ENCODE measurements around the gene LTBP1. TPM values are rescaled to one million over a fixed set of nuclear protein-coding genes. Genes with fewer than 3 reads are reported as not detected.

LTBP1 gene
- total RNA-seq, 1 donor from 2014 or later = 3.9 TPM

DNA sequence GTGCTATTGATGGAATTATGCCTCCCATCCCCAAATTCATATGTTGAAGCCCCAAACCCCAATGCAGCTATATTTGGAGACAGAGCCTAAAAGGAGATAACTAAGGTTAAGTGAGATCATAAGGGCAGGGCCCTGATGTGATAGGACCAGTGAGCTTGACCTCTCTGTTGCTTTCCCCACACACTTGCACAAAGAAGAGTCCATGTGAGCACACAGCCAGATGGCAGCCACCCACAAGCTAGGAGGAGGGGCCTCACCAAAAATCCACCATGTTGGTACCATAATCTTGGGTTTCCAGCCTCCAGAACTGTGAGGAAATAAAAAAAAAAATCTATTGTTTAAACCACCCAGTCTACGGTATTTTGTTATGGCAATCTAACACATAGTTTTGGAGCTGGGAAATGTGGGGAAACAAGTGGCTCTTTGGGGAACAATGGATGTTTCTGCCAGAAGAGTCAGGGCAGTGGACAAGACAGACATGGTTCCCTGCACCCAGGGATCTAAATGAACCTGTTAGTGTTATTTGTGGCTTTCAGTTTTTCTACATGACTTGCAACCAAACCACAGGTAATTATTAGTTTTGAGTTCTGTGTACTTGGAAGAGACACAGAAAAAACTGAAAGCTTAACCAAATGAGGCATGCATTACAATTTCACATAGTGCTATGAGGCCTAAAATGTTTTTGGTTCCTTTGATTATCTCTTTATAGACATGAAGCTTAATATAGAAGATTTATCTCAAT lies 259.1 kb downstream of the LTBP1 start:
- TF ChIP-seq, protein P1, sequence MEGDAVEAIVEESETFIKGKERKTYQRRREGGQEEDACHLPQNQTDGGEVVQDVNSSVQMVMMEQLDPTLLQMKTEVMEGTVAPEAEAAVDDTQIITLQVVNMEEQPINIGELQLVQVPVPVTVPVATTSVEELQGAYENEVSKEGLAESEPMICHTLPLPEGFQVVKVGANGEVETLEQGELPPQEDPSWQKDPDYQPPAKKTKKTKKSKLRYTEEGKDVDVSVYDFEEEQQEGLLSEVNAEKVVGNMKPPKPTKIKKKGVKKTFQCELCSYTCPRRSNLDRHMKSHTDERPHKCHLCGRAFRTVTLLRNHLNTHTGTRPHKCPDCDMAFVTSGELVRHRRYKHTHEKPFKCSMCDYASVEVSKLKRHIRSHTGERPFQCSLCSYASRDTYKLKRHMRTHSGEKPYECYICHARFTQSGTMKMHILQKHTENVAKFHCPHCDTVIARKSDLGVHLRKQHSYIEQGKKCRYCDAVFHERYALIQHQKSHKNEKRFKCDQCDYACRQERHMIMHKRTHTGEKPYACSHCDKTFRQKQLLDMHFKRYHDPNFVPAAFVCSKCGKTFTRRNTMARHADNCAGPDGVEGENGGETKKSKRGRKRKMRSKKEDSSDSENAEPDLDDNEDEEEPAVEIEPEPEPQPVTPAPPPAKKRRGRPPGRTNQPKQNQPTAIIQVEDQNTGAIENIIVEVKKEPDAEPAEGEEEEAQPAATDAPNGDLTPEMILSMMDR (IDR thresholded peaks at IDR 0.05; ENCODE audit: partially characterized antibody, unreplicated experiment) = no peak
- Mint-ChIP-seq H3K4me1 (ENCODE audit: low read depth, unreplicated experiment) (peaks cover 31% of the 10 kb centered on the region), H3K27me3 (ENCODE audit: unreplicated experiment) (no peaks in the 10 kb centered on the region), H3K9me3 (ENCODE audit: unreplicated experiment) (peaks cover 5% of the 10 kb centered on the region), H3K4me3 (ENCODE audit: unreplicated experiment) (no peak overlapping the region), H3K27ac (ENCODE audit: unreplicated experiment) (peak overlapping the region; percentile 62), H3K36me3 (ENCODE audit: unreplicated experiment) (no peaks in the 10 kb centered on the region)
- no peak for DNase-seq

DNA sequence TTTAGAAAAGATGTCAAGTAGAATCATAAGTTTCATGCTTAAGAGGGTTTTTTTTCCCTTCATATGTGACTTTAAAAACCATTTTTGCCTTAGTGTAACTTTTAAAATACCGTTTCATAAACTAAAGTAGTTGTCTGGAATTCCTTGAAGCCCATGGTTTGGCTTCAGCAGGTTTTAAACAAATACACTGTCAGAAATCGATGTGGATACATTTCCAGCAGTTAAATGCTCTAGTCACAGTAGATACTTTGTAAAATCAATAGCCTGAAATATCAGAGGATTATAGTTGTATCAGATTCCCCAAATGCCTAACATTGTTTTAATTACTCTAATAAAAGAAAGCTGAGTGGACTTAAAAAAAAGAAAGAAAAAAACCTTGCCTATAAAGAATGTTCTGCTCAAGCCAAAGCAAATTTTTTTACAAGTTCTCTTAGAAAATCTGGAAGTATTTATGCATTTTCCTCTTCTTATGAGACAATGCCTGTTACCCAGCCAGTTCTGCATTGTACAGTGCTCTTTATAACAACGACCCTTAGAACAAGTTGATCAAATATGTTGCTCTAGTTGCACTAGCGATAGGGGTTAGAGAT lies 260.5 kb downstream of the LTBP1 start:
- DNase-seq = no peak
- Mint-ChIP-seq H3K27me3 (ENCODE audit: unreplicated experiment) (no peaks in the 10 kb centered on the region), H3K4me3 (ENCODE audit: unreplicated experiment) (no peak overlapping the region), H3K27ac (ENCODE audit: unreplicated experiment) (no peak overlapping the region), H3K9me3 (ENCODE audit: unreplicated experiment) (peaks cover 5% of the 10 kb centered on the region), H3K4me1 (ENCODE audit: low read depth, unreplicated experiment) (peaks cover 31% of the 10 kb centered on the region), H3K36me3 (ENCODE audit: unreplicated experiment) (no peaks in the 10 kb centered on the region)
- TF ChIP-seq, protein P1 (IDR thresholded peaks at IDR 0.05; ENCODE audit: partially characterized antibody, unreplicated experiment) = no peak

DNA sequence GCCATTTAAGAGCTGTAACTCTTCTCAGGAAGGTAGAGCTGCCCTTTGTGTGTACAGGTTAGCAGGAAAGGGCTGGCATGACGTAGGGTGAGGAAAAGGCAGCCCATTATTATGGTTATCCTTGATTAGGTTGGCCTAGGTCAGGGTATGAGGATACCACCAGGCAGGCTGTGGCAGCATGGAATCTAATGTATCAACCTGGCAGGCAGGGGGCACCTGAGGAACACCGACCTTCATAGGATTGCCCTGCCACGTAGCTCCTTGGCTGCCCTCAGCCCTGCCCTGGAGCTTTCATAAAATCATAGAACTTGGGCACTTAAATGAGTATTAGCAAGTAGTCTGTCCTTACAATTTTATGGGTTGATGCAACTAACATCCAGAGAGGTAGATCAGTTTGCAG lies 261.6 kb downstream of the LTBP1 start:
- DNase-seq = no peak
- no peak overlapping the region for H3K4me3 Mint-ChIP-seq (ENCODE audit: unreplicated experiment)
- H3K4me1 Mint-ChIP-seq (ENCODE audit: low read depth, unreplicated experiment) = peaks cover 31% of the 10 kb centered on the region
- no peak overlapping the region for H3K27ac Mint-ChIP-seq (ENCODE audit: unreplicated experiment)
- peaks cover 5% of the 10 kb centered on the region for H3K9me3 Mint-ChIP-seq (ENCODE audit: unreplicated experiment)
- no peaks in the 10 kb centered on the region for H3K36me3 Mint-ChIP-seq (ENCODE audit: unreplicated experiment)
- TF ChIP-seq, protein P1 (IDR thresholded peaks at IDR 0.05; ENCODE audit: partially characterized antibody, unreplicated experiment) = no peak
- H3K27me3 Mint-ChIP-seq (ENCODE audit: unreplicated experiment) = peaks cover 1% of the 10 kb centered on the region

DNA sequence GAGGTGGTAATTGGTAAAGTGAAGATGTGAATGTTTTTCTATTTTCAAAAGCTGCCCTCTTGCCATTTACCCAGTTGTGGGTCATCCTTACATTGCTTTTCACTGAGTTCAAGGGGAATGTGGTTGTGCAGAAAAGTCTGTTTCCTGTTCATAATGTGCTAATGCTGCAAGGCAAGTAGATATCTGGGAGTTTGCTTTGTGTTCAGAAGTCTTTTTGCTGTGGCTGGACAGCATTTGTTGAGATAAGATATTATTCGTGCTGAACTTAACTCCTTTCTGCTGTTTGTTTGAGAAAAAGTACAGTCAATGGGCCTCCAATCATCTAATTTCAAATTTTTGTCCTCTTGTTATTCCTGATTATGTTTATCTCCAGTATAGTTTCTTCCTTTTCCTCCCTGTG lies 263.2 kb downstream of the LTBP1 start:
- TF ChIP-seq, protein P1 (IDR thresholded peaks at IDR 0.05; ENCODE audit: partially characterized antibody, unreplicated experiment) = no peak

DNA sequence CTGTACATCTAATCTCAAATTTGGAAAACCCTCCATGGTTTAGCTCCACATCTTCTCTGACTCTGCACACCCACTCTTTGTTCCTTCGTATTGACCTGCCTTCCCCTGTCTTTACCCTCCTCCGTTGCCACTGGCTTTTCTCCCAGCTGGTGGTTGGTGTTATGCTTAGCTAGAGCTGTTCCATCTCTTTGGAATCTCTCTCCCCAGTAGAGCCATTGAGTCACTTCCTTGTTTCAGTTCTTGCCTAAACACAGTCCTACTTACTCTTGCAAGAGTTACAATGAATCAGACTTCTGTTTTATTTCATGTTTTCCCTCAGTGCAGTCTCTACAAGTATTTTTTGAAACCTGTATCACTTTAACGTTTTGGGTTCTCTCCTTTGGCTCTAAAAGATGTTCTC lies 263.9 kb downstream of the LTBP1 start:
- no peak overlapping the region for H3K27ac Mint-ChIP-seq (ENCODE audit: unreplicated experiment)
- H3K4me3 Mint-ChIP-seq (ENCODE audit: unreplicated experiment) = no peak overlapping the region
- H3K9me3 Mint-ChIP-seq (ENCODE audit: unreplicated experiment) = peaks cover 3% of the 10 kb centered on the region
- H3K4me1 Mint-ChIP-seq (ENCODE audit: low read depth, unreplicated experiment) = peaks cover 31% of the 10 kb centered on the region
- no peaks in the 10 kb centered on the region for H3K36me3 Mint-ChIP-seq (ENCODE audit: unreplicated experiment)
- DNase-seq = no peak
- TF ChIP-seq, protein P1 (IDR thresholded peaks at IDR 0.05; ENCODE audit: partially characterized antibody, unreplicated experiment) = no peak
- H3K27me3 Mint-ChIP-seq (ENCODE audit: unreplicated experiment) = peaks cover 1% of the 10 kb centered on the region

More for the DNA sequence above, 263.2 kb downstream of the LTBP1 start:
- Mint-ChIP-seq H3K4me3 (ENCODE audit: unreplicated experiment) (no peak overlapping the region), H3K36me3 (ENCODE audit: unreplicated experiment) (no peaks in the 10 kb centered on the region), H3K9me3 (ENCODE audit: unreplicated experiment) (peaks cover 3% of the 10 kb centered on the region), H3K27ac (ENCODE audit: unreplicated experiment) (peak overlapping the region; percentile 20), H3K27me3 (ENCODE audit: unreplicated experiment) (peaks cover 1% of the 10 kb centered on the region), H3K4me1 (ENCODE audit: low read depth, unreplicated experiment) (peaks cover 34% of the 10 kb centered on the region)
- no peak for DNase-seq

Data from glutamatergic neuron (in vitro differentiated cells).